ENCODE measurements around the gene C2CD4C.
"Not testable (repeated sequence)": the region's sequence is repeated elsewhere in the genome, so short reads cannot be mapped to it uniquely, and the experiment has no call there.

The C2CD4C gene

DNA sequence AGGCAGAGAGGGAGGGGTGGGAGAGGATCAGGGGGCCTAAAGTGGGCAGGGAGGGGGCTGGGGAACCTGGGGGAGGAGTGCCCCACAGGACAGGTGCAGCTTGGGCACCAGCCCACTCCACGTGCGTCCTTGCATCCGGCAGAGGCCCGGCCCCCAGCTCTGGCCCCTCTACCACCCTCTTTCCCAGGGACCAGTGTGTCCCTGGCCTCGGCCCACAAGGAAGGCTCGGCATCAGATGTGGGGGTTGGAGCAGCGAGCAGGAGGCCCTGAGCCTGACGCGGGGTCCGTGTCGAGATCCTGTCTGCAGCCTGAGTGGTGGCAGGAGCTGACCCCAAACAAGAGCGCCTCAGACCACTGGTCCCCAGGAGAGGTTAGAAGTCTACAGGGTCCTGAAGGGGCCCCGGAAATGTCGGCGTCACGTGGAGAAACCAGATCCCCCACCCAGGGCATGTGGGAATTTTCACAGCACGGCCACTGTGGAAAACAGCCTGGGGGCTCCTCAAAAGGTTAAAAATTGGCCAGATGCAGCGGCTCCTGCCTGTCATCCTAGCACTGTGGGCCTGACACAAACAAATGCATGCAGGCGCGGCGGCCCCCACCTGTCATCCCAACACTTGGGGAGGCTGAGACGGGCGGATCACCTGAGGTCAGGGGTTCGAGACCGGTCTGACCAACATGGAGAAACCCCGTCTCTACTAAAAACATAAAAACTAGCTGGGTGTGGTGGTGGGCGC lies 30.4 kb upstream of the C2CD4C start:
- in situ Hi-C loops (cut with MboI; ENCODE audit: low sequenced_read_pairs) = no loop called here

DNA sequence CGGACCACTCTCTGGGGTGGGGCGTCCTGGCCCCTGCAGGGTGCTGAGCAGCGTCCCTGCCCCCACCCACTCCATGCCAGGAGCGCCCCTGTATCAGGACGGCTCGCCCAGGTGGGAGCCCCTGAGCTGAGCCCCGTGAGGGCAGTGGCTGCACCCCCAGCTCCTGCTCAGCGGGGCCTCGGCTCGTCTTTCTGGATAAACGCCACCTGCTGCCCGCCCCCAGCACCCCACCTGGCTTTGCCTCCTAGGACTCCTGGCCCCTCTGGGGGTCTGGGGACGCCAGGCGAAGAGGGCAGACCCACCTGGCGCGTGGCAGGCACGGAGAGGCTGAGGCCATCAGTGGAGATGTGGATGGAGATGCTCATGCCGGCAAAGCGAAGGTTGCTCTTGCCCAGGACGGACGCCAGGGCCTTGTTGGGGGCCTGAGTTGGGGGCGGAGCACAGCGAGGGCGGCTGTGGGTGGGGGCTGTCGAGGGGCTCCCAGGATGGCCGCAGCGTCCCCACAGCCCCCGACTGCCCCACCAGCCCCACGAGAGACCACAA lies 29.5 kb upstream of the C2CD4C start:
- in situ Hi-C loops (cut with MboI; ENCODE audit: low sequenced_read_pairs) = no loop called here

DNA sequence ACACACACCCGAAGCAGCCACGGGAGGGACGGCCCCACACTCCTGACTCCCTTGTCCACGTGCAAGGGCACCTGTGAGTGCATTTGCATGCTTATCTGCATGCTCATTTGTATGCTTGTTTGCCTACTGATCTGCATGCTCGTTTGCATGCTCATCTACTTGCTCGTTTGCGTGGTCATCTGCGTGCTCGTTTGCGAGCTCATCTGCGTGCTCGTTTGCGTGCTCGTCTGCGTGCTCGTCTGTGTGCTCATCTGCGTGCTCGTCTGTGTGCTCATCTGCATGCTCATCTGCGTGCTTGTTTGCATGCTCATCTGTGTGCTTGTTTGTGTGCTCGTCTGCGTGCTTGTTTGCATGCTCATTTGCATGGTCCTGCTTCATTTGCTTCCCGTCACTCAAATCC lies 28.1 kb upstream of the C2CD4C start:
- in situ Hi-C loops (cut with MboI; ENCODE audit: low sequenced_read_pairs) = no loop called here

DNA sequence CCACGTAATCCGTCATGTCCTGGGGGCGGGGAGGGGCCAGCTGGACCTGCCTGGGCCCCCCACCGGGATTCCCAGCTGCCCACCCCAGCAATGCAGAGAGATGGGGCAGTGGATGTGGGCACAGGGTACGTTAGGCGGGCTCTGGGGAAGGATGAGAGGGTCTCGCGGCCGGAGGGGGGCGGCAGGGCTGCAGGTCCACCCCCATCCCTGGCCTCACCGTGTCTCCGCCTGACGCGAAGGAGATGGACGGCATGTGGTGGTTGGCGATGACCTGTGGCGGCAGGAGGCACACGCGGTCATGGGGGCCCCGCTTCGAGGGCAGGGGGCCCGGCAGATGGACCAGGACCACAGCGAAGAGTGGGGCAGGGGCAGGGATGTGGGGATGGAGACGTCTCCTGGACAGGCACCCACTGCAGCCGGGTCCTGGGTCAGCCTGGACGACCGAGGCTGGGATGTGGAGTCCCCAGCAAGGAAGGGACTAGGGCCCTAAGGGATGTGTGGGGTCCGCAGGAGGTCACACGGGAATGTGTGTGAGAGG lies 27.5 kb upstream of the C2CD4C start:
- in situ Hi-C loops (cut with MboI; ENCODE audit: low sequenced_read_pairs) = no loop called here

DNA sequence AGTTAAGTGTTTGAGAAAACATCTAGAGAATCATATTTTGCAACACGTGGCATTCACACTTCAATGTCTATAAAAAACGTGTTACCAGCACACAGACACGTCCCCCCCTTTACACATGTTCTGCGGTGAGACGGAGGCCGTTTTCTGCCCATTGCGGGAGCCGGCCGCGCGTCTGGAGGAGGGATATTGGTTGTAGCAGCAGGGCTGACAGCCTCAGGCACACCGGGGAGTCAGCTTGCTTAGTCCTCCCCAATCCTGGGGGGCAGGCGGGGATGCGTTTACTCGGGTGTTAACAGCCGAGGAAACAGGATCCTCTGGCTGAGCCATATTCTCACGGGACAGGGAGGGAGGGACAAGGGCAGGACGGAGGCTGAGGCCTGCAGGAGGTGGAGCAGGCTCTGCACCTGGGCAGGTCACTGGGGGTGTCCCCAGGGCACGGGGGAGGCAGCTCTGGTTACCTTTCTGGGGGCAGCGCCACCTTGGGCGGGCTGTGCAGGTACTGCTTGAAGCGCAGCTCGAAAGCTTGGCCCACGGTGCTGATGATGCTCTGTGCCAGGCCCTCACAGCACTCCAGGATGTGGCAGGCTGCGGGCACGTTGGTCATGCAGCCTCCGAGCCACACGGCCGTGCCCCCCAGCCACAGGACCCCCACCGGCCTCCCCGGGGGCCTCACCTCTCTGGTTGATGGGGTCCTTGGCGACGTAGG lies 26.9 kb upstream of the C2CD4C start:
- in situ Hi-C loops (cut with MboI; ENCODE audit: low sequenced_read_pairs) = no loop called here

DNA sequence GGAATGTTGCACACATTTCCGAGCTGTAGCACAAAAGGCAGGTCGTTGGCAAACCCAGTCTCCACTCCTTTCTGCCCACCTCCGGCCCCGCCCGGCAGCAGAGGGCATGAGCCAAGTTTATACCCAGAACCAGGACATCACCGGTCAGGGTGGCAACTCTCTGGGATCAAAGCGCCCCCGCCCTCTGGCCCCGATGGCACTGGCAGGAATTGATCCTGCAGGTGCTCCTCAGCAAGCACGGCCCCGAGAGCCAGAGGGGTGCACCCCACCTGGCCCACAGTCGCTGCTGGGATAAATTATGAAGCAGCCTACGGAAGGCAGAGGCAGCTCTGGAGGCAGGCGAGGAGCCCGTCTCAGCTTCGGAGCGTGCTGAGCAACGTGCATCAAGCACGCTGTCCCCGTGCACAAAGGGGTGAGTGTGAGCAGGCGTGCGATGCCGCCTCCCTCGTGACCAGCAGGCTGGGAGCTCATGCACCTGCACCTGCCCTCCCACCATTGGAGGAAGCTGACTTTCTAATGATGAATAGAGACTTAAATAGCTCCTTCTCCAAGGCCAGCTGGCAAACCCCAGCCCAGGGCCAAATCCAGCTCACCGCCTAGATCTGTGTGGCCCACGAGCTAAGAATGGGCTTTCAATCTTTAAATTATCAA lies 26.2 kb upstream of the C2CD4C start:
- in situ Hi-C loops (cut with MboI; ENCODE audit: low sequenced_read_pairs) = no loop called here

DNA sequence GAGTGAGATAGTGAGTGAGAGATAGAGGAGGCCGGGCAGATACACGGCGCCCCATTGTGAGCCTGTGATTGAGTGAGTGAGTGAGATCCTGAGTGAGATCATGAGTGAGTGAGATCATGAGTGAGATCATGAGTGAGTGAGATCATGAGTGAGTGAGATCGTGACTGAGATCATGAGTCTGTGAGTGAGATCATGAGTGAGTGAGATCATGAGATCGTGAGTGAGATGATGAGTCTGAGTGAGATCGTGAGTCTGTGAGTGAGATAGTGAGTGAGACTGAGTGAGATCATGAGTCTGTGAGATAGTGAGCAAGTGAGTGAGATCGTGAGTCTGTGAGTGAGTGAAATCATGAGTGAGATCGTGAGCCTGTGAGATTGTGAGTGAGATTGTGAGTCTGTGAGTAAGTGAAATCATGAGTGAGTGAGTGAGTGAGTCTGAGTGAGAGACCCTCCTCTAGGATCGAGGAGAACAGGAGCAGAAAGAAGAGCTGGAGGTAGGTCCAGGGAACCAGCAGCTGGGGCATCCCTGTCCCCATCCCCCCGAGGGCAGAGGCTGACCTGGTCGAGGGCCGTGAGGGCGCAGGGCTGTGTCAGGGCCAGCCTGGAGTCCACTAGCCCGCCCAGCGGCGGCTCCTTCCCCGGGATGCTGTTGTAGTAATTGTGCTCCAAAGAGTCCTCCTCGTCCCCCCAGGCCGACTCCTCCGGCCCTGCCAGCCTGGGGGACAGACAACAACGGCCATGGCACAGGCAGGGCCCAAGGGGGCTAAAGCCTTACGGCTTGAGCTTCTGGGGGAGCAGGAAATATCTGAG lies 25.4 kb upstream of the C2CD4C start:
- in situ Hi-C loops (cut with MboI; ENCODE audit: low sequenced_read_pairs) = no loop called here

DNA sequence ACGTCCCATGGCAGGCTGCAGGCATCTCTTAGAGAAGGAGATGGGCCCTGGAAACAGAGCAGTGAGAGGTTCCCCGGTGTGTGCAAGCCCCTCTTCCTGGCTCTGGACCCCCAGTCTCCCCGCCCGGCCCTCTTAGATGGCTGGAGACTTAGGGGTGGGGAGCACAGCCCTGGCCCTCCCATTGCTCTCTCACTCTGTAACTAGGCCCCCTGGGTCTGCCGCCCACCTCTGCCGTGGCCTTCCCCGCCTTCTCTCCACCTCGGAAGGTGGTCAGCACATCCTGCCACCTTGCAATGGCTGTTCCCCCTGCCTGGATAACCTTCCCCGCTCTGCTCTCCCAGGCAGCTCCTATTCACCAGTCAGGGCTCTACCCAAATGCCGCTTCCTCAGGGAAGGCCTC lies 21.8 kb upstream of the C2CD4C start:
- in situ Hi-C loops (cut with MboI; ENCODE audit: low sequenced_read_pairs) = no loop called here

DNA sequence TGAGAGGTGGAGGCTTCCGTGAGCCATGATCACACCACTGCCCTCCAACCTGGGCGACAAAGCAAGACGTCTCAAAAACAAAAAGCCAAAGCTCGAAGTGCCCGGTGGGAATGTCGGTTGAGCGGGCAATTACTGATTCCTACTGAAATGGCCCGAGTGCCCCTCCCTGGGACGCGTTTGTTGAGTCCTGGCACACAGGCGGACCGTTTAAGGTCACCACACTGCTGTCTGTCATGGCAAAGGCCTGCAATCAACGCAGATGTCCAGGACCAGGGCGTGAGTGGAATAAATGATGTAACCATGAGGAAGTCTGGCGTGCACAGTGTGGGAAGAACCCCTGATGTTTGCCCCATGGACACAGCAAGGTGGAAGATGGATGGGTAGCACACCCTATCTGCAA lies 19.2 kb upstream of the C2CD4C start:
- in situ Hi-C loops (cut with MboI; ENCODE audit: low sequenced_read_pairs) = no loop called here

DNA sequence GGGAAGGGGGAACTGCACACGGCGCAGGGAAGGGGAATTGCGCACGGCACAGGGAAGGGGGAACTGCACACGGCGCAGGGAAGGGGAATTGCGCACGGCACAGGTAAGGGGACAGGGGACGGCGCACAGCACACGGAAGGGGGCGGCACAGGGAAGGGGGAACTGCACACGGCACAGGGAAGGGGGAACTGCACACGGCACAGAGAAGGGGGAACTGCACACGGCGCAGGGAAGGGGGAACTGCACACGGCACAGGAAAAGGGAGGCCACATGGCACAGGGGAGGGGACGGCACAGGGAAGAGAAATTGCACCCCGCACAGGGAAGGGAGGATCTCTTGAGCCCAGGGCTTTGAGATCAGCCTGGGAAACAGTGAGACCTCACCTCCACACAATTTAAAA lies 18.7 kb upstream of the C2CD4C start:
- in situ Hi-C loops (cut with MboI; ENCODE audit: low sequenced_read_pairs) = not testable (repeated sequence)

DNA sequence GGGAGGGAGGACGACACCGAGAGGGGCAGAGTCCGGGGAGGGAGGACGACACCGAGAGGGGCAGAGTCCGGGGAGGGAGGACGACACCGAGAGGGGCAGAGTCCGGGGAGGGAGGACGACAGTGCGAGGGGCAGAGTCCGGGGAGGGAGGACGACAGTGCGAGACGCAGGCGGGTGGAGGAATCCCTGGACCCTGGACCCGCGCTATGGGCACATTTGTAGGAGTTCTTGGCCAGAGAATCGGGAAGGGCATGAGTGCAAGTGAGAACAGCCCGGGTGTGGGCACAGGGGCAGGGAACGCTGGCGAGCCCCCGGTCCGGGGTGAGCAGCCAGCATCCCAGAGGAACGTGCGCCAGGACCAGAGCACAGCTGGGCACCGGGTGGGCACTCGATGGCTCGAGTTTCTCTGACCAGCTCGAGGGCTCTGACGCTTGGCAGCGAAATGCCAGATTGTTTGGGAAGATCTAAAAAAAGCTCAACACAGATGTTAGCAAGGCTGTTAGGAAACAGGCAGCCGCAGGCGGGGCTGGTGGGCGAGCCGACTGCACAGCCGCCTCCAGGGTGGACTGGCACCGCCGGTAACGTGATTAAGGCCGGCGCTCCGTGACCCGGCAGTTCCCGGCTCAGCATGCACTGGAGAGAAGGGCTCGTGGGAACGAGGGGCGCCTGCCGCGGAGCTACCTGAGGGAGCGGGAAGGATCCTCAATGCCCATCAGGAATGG lies 17.9 kb upstream of the C2CD4C start:
- in situ Hi-C loops (cut with MboI; ENCODE audit: low sequenced_read_pairs) = no loop called here

DNA sequence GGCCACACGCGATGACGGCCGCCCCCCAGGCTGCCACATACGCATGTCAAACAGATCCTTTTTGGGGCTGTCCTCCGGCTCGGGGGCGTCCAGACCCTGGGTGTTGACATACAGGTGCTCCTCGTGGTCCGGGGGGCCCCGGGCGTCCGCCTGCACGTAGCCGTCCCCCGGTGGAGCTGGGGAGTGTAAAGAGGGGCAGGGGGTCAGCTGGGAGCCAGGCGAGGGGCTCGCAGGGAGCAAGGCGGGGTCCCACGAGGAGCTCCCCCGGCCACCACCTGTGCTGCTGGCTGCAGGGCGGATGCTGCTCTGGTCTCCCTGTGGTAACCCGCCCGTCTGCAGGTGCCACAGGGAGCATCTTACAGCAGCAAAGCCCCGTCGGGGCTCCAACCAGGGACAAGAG lies 16.1 kb upstream of the C2CD4C start:
- in situ Hi-C loops (cut with MboI; ENCODE audit: low sequenced_read_pairs) = no loop called here

DNA sequence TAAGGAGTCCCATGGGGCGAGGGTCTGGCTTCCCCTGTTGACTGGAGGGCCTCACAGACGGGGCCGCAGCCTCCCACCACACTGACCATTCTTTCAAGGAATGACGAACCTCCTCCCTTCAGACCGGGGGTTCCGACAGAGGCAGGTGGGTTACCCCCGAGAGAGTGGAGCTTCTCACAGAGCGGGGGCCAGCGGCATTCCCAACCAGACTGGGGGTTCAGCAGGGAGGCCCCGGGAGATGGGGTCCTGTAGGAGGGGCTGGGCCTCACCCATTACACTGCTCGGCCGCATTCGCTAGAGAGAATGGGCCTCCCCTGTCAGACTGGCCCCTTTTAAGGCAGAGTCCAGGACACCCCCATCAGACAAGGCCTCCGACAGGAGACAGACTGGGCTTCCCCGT lies 15.6 kb upstream of the C2CD4C start:
- in situ Hi-C loops (cut with MboI; ENCODE audit: low sequenced_read_pairs) = no loop called here

DNA sequence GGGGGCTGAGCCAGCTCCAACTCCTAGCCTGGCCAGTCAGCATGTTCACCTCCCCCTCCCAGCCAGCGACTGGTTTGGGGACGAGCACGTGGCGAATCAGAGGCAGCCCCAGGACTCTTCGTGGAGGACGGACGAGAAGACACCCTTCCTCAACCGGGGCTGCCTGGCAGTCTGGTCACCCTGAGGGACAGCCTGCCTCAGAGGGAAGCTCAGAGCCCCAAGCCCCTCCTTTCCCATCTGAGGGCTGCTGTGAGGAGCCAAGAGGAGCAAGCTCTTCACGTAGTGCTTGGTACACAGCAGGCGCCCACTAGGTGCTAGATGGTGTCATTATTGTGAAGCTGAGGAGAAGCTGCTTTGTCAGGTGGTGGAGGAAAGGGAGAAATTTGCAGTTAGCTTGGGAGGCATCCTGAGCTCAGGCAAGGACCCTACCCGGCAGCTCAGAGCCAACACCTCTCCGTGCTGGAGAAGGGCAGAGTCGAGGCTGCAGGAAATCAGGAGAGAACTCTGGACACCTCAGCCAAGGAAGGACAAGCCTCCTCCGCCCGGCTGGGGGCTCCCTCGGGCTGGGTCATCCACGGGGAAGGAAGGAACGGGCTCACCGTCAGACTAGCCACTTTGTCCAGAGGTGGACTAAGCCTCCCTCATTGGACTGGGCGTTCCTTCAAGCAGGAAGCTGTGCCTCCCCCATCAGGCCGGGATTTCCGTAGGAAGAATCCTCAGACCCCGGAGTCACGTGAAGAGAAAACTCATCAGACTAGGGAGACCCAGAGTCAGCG lies 14.9 kb upstream of the C2CD4C start:
- in situ Hi-C loops (cut with MboI; ENCODE audit: low sequenced_read_pairs) = no loop called here

DNA sequence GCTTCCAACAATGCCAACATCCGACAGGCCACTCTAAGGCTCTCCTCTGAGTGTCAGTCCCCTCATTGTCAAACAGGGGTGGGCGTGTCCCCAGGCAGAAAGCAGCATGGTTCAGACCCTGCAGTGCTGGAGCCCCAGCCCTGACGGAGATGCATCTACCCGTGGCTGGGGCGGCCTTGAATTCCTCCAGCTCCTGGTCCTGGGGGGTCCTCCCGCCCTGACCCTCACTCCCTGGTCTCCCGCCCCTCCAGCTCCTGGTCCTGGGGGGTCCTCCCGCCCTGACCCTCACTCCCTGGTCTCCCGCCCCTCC lies 13.9 kb upstream of the C2CD4C start:
- in situ Hi-C loops (cut with MboI; ENCODE audit: low sequenced_read_pairs) = not testable (repeated sequence)

DNA sequence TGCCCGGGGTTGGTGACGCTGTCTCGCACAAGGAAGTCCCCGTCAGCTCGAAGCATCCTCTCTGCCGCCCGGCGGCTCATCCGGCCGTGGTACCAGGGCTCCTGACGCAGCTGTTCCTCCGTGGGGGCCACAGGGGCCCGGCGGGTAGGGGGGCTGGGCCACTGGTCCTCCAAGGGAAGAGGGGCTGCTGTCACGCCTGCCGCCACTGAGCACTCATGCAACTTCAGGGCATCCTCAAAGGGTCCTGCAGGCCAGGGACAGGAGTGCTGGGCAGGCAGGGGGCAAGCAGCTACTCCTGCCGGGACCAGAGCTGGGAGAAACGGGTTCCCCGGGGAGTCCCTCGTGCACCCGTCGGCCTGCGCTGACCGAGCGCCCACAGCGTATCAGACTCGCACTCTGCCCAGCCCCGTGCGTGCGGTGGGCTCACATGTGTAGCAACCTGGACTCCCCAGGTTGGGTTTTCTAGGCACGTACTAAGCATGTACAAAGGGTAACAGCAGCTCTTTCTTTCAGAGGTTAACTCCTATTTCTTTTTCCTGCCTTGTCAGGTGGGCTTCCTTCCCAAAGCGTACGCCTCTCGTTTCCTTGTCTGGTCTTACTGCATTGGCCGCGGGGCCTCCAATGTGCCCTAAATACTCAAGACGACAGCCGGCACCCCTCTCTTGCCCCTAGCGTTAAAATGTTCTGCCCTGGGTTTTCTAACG lies 13.4 kb upstream of the C2CD4C start:
- in situ Hi-C loops (cut with MboI; ENCODE audit: low sequenced_read_pairs) = no loop called here

DNA sequence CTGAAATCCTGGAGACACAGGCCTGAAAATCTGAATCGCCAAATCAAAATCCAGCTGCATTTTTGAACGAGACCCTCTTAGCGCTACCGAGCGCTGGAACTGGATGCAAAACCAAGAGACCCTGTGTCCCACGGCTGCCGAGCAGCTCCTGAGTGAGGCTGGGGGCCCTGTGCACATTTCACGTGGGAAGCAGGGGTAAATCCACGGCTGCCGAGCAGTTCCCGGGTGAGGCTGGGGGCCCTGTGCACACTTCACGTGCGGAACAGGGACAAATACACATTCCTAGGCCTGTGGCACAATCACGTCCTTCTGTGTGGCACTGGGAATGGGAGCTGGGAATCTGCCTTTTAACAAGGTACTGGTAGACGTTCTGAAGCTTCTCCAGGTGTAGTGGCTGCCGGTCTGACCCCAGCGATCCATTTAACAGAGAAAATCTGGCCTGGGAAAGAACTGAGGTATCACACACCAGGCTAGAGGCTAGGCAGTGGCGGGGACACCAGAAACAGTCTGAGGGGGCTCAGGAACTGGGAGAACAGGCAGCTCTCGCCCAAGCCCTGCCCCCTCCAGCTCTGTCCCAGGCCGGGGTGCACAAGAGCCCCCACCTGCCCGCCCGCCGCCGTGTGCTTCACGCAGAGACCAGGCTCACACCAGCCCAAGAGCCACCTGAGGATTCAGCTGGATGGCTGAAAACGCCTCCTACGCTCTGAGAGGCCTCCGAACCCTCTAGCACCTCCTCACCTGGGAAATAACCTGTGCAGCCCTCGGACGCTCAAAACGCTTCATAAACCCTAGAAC lies 11.0 kb upstream of the C2CD4C start:
- in situ Hi-C loops (cut with MboI; ENCODE audit: low sequenced_read_pairs) = no loop called here

Data from HL-60/S4 (cell line).